Liver (tissue), 9 donors: Measurements from ENCODE around the gene TRAPPC6A. TPM values are rescaled to one million over a fixed set of nuclear protein-coding genes. Genes with fewer than 3 reads are reported as not detected.

ENCODE experiments used
- DNase-seq: peaks from one replicate; pipeline ENCODE4 v3.0.0-alpha.2; 2017; ENCODE audit warnings: low spot score
- H3K27ac ChIP-seq, 2 donors: one replicate each; pipeline ENCODE4 v1.7.0; 2013; ENCODE audit warnings: inconsistent platforms in 2 of 2, low read length in 2 of 2, control low read depth in 1 of 2, low read depth in 1 of 2, mild to moderate bottlenecking in 1 of 2
- H3K27me3 ChIP-seq, 4 donors: one replicate each; pipeline versions ENCODE4 v1.6.1 to v1.7.0; 2013; ENCODE audit warnings: low read length in 3 of 4, inconsistent platforms in 1 of 4, mild to moderate bottlenecking in 1 of 4, moderate library complexity in 1 of 4; ENCODE audit not compliant: control insufficient read depth in 4 of 4, insufficient read depth in 4 of 4
- H3K36me3 ChIP-seq, 4 donors: one replicate each; pipeline versions ENCODE4 v1.6.1 to v1.7.0; 2013; ENCODE audit warnings: low read length in 3 of 4, mild to moderate bottlenecking in 3 of 4, low read depth in 1 of 4, moderate library complexity in 1 of 4; ENCODE audit not compliant: control insufficient read depth in 4 of 4, insufficient read depth in 3 of 4
- H3K4me1 ChIP-seq, 4 donors: one replicate each; pipeline versions ENCODE4 v1.6.1 to v1.7.0; 2013; ENCODE audit warnings: low read length in 3 of 4, mild to moderate bottlenecking in 3 of 4, moderate library complexity in 1 of 4; ENCODE audit not compliant: control insufficient read depth in 4 of 4, insufficient read depth in 4 of 4
- H3K4me3 ChIP-seq, 3 donors: one replicate each; pipeline versions ENCODE4 v1.6.1 to v1.7.0; 2013; ENCODE audit warnings: low read length in 3 of 3, control low read depth in 1 of 3, low read depth in 1 of 3, mild to moderate bottlenecking in 1 of 3
- H3K9ac ChIP-seq, 2 donors: one replicate each; pipeline ENCODE4 v1.7.0; 2013; ENCODE audit warnings: low read length in 2 of 2, mild to moderate bottlenecking in 2 of 2, moderate library complexity in 2 of 2, control low read depth in 1 of 2, low read depth in 1 of 2
- H3K9me3 ChIP-seq, 4 donors: one replicate each; pipeline versions ENCODE4 v1.6.1 to v1.7.0; 2013; ENCODE audit warnings: low read length in 3 of 4; ENCODE audit not compliant: control insufficient read depth in 4 of 4
- EGR1 ChIP-seq, 2 donors: IDR thresholded peaks; 2 replicates each; pipeline ENCODE4 v1.6.1; 2016 to 2018; ENCODE audit warnings: antibody characterized with exemption in 2 of 2, low read depth in 2 of 2
- FOXA1 ChIP-seq: IDR thresholded peaks from 2 replicates; pipeline ENCODE4 v1.6.1; 2016; ENCODE audit warnings: antibody characterized with exemption
- FOXA2 ChIP-seq: IDR thresholded peaks from 2 replicates; pipeline ENCODE4 v1.6.1; 2016; ENCODE audit warnings: antibody characterized with exemption
- GABPA ChIP-seq, 2 donors: IDR thresholded peaks in 1 of 2; conservative IDR thresholded peaks in 1 of 2; 2 replicates each; pipeline ENCODE4 v1.6.1; 2016; ENCODE audit warnings: antibody characterized with exemption in 2 of 2, mild to moderate bottlenecking in 1 of 2, moderate library complexity in 1 of 2
- HNF4A ChIP-seq, 2 donors: conservative IDR thresholded peaks; 2 replicates each; pipeline ENCODE4 v1.6.1; 2016; ENCODE audit warnings: antibody characterized with exemption in 2 of 2, mild to moderate bottlenecking in 2 of 2
- HNF4G ChIP-seq: IDR thresholded peaks from 2 replicates; pipeline ENCODE4 v1.6.1; 2016; ENCODE audit warnings: antibody characterized with exemption
- JUND ChIP-seq, 2 donors: IDR thresholded peaks; 2 replicates each; pipeline ENCODE4 v1.6.1; 2016; ENCODE audit warnings: antibody characterized with exemption in 2 of 2
- NR2F2 ChIP-seq: IDR thresholded peaks from 2 replicates; pipeline ENCODE4 v1.6.1; 2016; ENCODE audit warnings: antibody characterized with exemption
- RAD21 ChIP-seq, 2 donors: IDR thresholded peaks; 2 replicates each; pipeline ENCODE4 v1.6.1; 2016; ENCODE audit warnings: antibody characterized with exemption in 2 of 2, mild to moderate bottlenecking in 2 of 2
- RXRA ChIP-seq, 2 donors: IDR thresholded peaks; 2 replicates each; pipeline ENCODE4 v1.6.1; 2017 to 2018; ENCODE audit warnings: antibody characterized with exemption in 2 of 2, mild to moderate bottlenecking in 1 of 2
- SP1 ChIP-seq: IDR thresholded peaks from 2 replicates; pipeline ENCODE4 v1.6.1; 2018; ENCODE audit warnings: antibody characterized with exemption, mild to moderate bottlenecking
- TAF1 ChIP-seq: conservative IDR thresholded peaks from 2 replicates; pipeline ENCODE4 v1.6.1; 2016; ENCODE audit warnings: antibody characterized with exemption, mild to moderate bottlenecking
- YY1 ChIP-seq: IDR thresholded peaks from 2 replicates; pipeline ENCODE4 v1.6.1; 2016; ENCODE audit warnings: antibody characterized with exemption, mild to moderate bottlenecking
- WGBS: extraction: QIAGEN DNeasy Blood & Tissue Kit; methylation state at CpG from one replicate; pipeline ENCODE4 v1.1.7; 2013; 5-methylcytosine and 5-hydroxymethylcytosine counted together
- polyA plus RNA-seq, 2 donors: library from polyadenylated mRNA; stranded (reverse) in 1 of 2; unstranded in 1 of 2; fragments of 200-250 nt in 1 of 2; fragments of >200 nt in 1 of 2; fragmentation: Nextera tagmentation in 1 of 2; extraction: Ambion mirVana in 1 of 2; gene quantifications; one replicate each; pipeline versions ENCODE4 v1.2.1 to v1.2.3, GENCODE V29; 2013 to 2015
- total RNA-seq, 2 donors: library from RNA; depleted of rRNA; stranded (reverse); fragments of >200 nt; gene quantifications; one replicate each; pipeline ENCODE4 v1.2.3, GENCODE V29; 2014
- TF ChIP-seq, protein P1 (sequence below): fragments of 150-350 bp; IDR thresholded peaks from 2 replicates; pipeline ENCODE4 v1.5.1; 2017; ENCODE audit warnings: improper control_type of control experiment, low read depth, low read length; ENCODE audit not compliant: missing input control
- TF ChIP-seq, protein P2 (sequence below): IDR thresholded peaks from 2 replicates; pipeline ENCODE4 v1.6.1; 2016; ENCODE audit warnings: antibody characterized with exemption
- TF ChIP-seq, protein P3 (sequence below): IDR thresholded peaks from 2 replicates; pipeline ENCODE4 v1.6.1; 2016; ENCODE audit warnings: antibody characterized with exemption
- TF ChIP-seq, protein P4 (sequence below): IDR thresholded peaks from 2 replicates; pipeline ENCODE4 v1.6.1; 2016; ENCODE audit warnings: antibody characterized with exemption, mild to moderate bottlenecking
- TF ChIP-seq, protein P5 (sequence below): IDR thresholded peaks from 2 replicates; pipeline ENCODE4 v1.6.1; 2016; ENCODE audit warnings: antibody characterized with exemption
- donor health status: healthy.
- donor health status: healthy.
- donor health status: healthy.
- donor health status: healthy.
- donor health status: healthy.

Gene TRAPPC6A
- total and polyA plus RNA-seq, 4 donors, result 14.8 to 52.2 (median 28.6) TPM

DNA sequence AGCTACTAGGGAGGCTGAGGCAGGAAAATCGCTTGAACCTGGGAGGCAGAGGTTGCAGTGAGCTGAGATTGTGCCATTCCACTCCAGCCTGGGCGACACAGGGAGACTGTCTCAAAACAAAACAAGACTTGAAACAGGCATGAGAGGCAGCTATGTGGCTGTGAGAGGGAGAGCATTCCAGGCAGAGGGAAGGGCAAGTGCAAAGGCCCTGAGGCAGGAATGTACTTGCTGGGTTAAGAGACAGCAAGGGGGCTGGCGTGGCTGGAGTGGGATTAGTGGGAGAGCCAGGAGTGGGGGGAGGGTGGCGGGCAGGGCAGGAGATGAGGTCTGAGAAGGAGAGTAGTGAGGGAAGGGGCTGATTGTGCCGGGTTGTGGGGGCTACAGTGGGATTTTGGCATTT lies 45.8 kb upstream of the TRAPPC6A start:
- Histone ChIP-seq H3K27ac (no peak overlapping the region), H3K27me3 (no peaks in the 10 kb centered on the region), H3K9ac (no peak overlapping the region), H3K36me3 (no peaks in the 10 kb centered on the region), H3K4me3 (no peak overlapping the region), H3K4me1 (no peaks in the 10 kb centered on the region), H3K9me3 (no peaks in the 10 kb centered on the region)
- WGBS, result 93% methylated on average over 5 of the region's 5 CpGs
- no peak for DNase-seq
- TF ChIP-seq NR2F2 (no peak), FOXA1 (no peak), TAF1 (no peak), FOXA2 (no peak), YY1 (no peak), HNF4G (no peak), RAD21 (IDR thresholded peaks at IDR 0.05) (no peak), JUND (IDR thresholded peaks at IDR 0.05) (no peak), RXRA (IDR thresholded peaks at IDR 0.05) (no peak), EGR1 (IDR thresholded peaks at IDR 0.05; ENCODE audit: low read depth in 2 of 2) (no peak), HNF4A (conservative IDR thresholded peaks at IDR 0.05) (no peak), SP1 (no peak)
- TF ChIP-seq, protein P1, sequence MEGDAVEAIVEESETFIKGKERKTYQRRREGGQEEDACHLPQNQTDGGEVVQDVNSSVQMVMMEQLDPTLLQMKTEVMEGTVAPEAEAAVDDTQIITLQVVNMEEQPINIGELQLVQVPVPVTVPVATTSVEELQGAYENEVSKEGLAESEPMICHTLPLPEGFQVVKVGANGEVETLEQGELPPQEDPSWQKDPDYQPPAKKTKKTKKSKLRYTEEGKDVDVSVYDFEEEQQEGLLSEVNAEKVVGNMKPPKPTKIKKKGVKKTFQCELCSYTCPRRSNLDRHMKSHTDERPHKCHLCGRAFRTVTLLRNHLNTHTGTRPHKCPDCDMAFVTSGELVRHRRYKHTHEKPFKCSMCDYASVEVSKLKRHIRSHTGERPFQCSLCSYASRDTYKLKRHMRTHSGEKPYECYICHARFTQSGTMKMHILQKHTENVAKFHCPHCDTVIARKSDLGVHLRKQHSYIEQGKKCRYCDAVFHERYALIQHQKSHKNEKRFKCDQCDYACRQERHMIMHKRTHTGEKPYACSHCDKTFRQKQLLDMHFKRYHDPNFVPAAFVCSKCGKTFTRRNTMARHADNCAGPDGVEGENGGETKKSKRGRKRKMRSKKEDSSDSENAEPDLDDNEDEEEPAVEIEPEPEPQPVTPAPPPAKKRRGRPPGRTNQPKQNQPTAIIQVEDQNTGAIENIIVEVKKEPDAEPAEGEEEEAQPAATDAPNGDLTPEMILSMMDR, result no peak
- TF ChIP-seq, protein P2, sequence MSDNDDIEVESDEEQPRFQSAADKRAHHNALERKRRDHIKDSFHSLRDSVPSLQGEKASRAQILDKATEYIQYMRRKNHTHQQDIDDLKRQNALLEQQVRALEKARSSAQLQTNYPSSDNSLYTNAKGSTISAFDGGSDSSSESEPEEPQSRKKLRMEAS, result no peak
- TF ChIP-seq, protein P3, sequence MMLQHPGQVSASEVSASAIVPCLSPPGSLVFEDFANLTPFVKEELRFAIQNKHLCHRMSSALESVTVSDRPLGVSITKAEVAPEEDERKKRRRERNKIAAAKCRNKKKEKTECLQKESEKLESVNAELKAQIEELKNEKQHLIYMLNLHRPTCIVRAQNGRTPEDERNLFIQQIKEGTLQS, result no peak
- TF ChIP-seq, protein P4, sequence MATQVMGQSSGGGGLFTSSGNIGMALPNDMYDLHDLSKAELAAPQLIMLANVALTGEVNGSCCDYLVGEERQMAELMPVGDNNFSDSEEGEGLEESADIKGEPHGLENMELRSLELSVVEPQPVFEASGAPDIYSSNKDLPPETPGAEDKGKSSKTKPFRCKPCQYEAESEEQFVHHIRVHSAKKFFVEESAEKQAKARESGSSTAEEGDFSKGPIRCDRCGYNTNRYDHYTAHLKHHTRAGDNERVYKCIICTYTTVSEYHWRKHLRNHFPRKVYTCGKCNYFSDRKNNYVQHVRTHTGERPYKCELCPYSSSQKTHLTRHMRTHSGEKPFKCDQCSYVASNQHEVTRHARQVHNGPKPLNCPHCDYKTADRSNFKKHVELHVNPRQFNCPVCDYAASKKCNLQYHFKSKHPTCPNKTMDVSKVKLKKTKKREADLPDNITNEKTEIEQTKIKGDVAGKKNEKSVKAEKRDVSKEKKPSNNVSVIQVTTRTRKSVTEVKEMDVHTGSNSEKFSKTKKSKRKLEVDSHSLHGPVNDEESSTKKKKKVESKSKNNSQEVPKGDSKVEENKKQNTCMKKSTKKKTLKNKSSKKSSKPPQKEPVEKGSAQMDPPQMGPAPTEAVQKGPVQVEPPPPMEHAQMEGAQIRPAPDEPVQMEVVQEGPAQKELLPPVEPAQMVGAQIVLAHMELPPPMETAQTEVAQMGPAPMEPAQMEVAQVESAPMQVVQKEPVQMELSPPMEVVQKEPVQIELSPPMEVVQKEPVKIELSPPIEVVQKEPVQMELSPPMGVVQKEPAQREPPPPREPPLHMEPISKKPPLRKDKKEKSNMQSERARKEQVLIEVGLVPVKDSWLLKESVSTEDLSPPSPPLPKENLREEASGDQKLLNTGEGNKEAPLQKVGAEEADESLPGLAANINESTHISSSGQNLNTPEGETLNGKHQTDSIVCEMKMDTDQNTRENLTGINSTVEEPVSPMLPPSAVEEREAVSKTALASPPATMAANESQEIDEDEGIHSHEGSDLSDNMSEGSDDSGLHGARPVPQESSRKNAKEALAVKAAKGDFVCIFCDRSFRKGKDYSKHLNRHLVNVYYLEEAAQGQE, result no peak
- TF ChIP-seq, protein P5, sequence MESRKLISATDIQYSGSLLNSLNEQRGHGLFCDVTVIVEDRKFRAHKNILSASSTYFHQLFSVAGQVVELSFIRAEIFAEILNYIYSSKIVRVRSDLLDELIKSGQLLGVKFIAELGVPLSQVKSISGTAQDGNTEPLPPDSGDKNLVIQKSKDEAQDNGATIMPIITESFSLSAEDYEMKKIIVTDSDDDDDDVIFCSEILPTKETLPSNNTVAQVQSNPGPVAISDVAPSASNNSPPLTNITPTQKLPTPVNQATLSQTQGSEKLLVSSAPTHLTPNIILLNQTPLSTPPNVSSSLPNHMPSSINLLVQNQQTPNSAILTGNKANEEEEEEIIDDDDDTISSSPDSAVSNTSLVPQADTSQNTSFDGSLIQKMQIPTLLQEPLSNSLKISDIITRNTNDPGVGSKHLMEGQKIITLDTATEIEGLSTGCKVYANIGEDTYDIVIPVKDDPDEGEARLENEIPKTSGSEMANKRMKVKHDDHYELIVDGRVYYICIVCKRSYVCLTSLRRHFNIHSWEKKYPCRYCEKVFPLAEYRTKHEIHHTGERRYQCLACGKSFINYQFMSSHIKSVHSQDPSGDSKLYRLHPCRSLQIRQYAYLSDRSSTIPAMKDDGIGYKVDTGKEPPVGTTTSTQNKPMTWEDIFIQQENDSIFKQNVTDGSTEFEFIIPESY, result no peak

DNA sequence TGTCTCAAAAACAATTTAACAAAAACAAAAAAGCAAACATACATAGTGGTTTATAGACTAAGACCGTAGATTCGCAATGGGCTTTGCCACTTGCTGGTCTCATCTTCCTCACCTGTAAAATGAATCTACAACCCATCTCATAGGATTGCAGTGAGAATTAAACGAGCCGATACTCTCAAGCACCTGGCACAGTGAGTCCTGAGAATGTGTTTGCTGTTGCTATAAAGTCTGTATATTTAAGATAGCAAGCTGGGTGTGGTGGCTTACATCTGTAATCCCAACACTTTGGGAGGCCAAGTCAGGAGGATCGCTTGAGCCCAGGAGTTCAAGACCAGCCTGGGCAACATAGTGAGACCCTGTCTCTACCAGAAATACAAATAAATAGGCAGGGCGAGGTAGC lies 44.7 kb upstream of the TRAPPC6A start:
- Histone ChIP-seq H3K4me1 (peaks cover 0 to 2% (median 0%) of the 10 kb centered on the region in 4 donors), H3K9me3 (no peaks in the 10 kb centered on the region), H3K27ac (no peak overlapping the region), H3K27me3 (no peaks in the 10 kb centered on the region), H3K4me3 (no peak overlapping the region), H3K36me3 (no peaks in the 10 kb centered on the region), H3K9ac (no peak overlapping the region)
- WGBS, result 84% methylated on average over 6 of the region's 6 CpGs
- no peak for DNase-seq
- TF ChIP-seq, protein P4, result no peak
- TF ChIP-seq YY1 (no peak), GABPA (IDR thresholded peaks at IDR 0.05 in 1 of 2, conservative IDR thresholded peaks at IDR 0.05 in 1 of 2) (no peak), TAF1 (no peak), EGR1 (IDR thresholded peaks at IDR 0.05; ENCODE audit: low read depth in 2 of 2) (no peak), FOXA2 (no peak), NR2F2 (no peak), FOXA1 (no peak), HNF4A (conservative IDR thresholded peaks at IDR 0.05) (no peak), RAD21 (IDR thresholded peaks at IDR 0.05) (no peak)
- TF ChIP-seq, protein P5, result no peak
